OCI-LY1 (cell line): ENCODE results near the gene GRIK2.

Experiments used
- H2AFZ ChIP-seq: fragments of 200-600 bp; sonication (generic), shearing (Covaris generic); 2 replicates; pipeline ENCODE4 v1.6.0; 2014; ENCODE audit warnings: antibody characterized with exemption, mild to moderate bottlenecking, low read length
- H3F3A ChIP-seq: fragments of 200-600 bp; sonication (generic), shearing (Covaris generic); 2 replicates; pipeline ENCODE4 v1.6.0; 2014; ENCODE audit warnings: mild to moderate bottlenecking, antibody characterized with exemption, low read length, moderate library complexity; ENCODE audit not compliant: insufficient read depth
- H3K27ac ChIP-seq: fragments of 200-600 bp; sonication (generic); 2 replicates; pipeline ENCODE4 v1.5.1; 2014; ENCODE audit warnings: low read length, mixed run types, mild to moderate bottlenecking, low read depth; ENCODE audit not compliant: poor library complexity, severe bottlenecking
- H3K27me3 ChIP-seq: fragments of 200-600 bp; sonication (generic); 2 replicates; pipeline ENCODE4 v1.6.0; 2014; ENCODE audit warnings: antibody characterized with exemption, mild to moderate bottlenecking, low read length, moderate library complexity; ENCODE audit not compliant: insufficient read depth
- H3K36me3 ChIP-seq: fragments of 200-600 bp; sonication (generic); 2 replicates; pipeline ENCODE4 v1.6.1; 2014; ENCODE audit warnings: mild to moderate bottlenecking, antibody characterized with exemption, low read length, moderate library complexity, mixed read lengths; ENCODE audit not compliant: insufficient read depth
- H3K4me1 ChIP-seq: fragments of 200-600 bp; sonication (generic); 2 replicates; pipeline ENCODE4 v1.5.1; 2014; ENCODE audit warnings: mild to moderate bottlenecking, low read length, moderate library complexity; ENCODE audit not compliant: insufficient read depth, severe bottlenecking
- H3K4me2 ChIP-seq: fragments of 200-600 bp; sonication (generic), shearing (Covaris generic); 2 replicates; pipeline ENCODE4 v1.6.1; 2014; ENCODE audit warnings: low read length
- H3K4me3 ChIP-seq: fragments of 200-600 bp; sonication (generic); 2 replicates; pipeline ENCODE4 v1.5.1; 2014; ENCODE audit warnings: low read length, low read depth, mild to moderate bottlenecking, mixed read lengths; ENCODE audit not compliant: poor library complexity, severe bottlenecking
- H3K79me2 ChIP-seq: fragments of 200-600 bp; shearing (Covaris generic); 2 replicates; pipeline ENCODE4 v1.6.1; 2016; ENCODE audit warnings: mixed run types, low read length, mixed read lengths; ENCODE audit not compliant: insufficient read depth
- H3K9ac ChIP-seq: fragments of 200-600 bp; sonication (generic), shearing (Covaris generic); 2 replicates; pipeline ENCODE4 v1.6.1; 2014; ENCODE audit warnings: mild to moderate bottlenecking, low read length, mixed read lengths
- H3K9me2 ChIP-seq: fragments of 200-600 bp; sonication (generic), shearing (Covaris generic); 2 replicates; pipeline ENCODE4 v1.6.1; 2014; ENCODE audit warnings: low read depth, mild to moderate bottlenecking, low read length, mixed read lengths
- H3K9me3 ChIP-seq: fragments of 200-600 bp; shearing (Covaris generic); 2 replicates; pipeline ENCODE4 v1.6.1; 2014; ENCODE audit warnings: low read length, mixed read lengths
- H4K20me1 ChIP-seq: fragments of 200-600 bp; sonication (generic), shearing (Covaris generic); 2 replicates; pipeline ENCODE4 v1.6.0; 2016; ENCODE audit warnings: mild to moderate bottlenecking, low read length; ENCODE audit not compliant: insufficient read depth
- EZH2 ChIP-seq: fragments of 200-600 bp; sonication (generic), shearing (Covaris generic); IDR thresholded peaks from 2 replicates; pipeline ENCODE4 v1.8.0; 2017; ENCODE audit warnings: borderline replicate concordance, mixed run types, mild to moderate bottlenecking, antibody characterized with exemption, low read length, moderate library complexity, mixed read lengths
- TF ChIP-seq, protein P1 (sequence below): fragments of 200-600 bp; sonication (generic), shearing (Covaris generic); IDR thresholded peaks from 2 replicates; pipeline ENCODE4 v1.5.1; 2017; ENCODE audit warnings: mild to moderate bottlenecking, antibody characterized with exemption, low read length, moderate library complexity, mixed read lengths

GRIK2 gene

DNA sequence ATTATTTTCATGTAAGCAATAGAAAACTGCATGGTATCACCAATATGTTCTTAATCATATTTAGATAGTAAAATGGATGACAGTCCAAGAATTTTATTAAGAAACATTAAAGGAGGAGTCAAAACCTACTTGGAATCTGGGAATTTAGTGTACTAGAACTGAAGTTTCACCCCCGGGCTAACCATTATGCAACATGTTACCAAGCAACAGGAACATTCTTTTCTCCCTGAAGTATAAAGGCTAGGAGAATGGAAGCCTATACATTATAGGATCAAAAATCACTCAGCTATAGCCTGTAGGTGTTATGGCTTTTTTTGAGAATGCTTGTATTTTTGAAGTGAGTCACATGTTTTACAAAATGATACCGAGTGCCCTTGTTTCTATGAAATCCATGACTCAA, 538.3 kb downstream of the GRIK2 start:
- H3K9ac ChIP-seq: no peak overlapping the region
- H3K4me2 ChIP-seq: no peak overlapping the region
- H3K27ac ChIP-seq: no peak overlapping the region
- H3K4me3 ChIP-seq: no peak overlapping the region
- H3K9me2 ChIP-seq: no peaks in the 10 kb centered on the region; the same call in 1 of the 2 replicates
- H3K36me3 ChIP-seq: no peaks in the 10 kb centered on the region
- no peaks in the 10 kb centered on the region for H3K27me3 ChIP-seq
- H3K79me2 ChIP-seq: no peaks in the 10 kb centered on the region
- H3K4me1 ChIP-seq: no peaks in the 10 kb centered on the region
- no peaks in the 10 kb centered on the region for H4K20me1 ChIP-seq
- no peak for TF ChIP-seq EZH2
- TF ChIP-seq, protein P1, sequence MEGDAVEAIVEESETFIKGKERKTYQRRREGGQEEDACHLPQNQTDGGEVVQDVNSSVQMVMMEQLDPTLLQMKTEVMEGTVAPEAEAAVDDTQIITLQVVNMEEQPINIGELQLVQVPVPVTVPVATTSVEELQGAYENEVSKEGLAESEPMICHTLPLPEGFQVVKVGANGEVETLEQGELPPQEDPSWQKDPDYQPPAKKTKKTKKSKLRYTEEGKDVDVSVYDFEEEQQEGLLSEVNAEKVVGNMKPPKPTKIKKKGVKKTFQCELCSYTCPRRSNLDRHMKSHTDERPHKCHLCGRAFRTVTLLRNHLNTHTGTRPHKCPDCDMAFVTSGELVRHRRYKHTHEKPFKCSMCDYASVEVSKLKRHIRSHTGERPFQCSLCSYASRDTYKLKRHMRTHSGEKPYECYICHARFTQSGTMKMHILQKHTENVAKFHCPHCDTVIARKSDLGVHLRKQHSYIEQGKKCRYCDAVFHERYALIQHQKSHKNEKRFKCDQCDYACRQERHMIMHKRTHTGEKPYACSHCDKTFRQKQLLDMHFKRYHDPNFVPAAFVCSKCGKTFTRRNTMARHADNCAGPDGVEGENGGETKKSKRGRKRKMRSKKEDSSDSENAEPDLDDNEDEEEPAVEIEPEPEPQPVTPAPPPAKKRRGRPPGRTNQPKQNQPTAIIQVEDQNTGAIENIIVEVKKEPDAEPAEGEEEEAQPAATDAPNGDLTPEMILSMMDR: no peak
- no peaks in the 10 kb centered on the region for H3K9me3 ChIP-seq
- no peaks in the 10 kb centered on the region for H3F3A ChIP-seq
- no peak overlapping the region for H2AFZ ChIP-seq

DNA sequence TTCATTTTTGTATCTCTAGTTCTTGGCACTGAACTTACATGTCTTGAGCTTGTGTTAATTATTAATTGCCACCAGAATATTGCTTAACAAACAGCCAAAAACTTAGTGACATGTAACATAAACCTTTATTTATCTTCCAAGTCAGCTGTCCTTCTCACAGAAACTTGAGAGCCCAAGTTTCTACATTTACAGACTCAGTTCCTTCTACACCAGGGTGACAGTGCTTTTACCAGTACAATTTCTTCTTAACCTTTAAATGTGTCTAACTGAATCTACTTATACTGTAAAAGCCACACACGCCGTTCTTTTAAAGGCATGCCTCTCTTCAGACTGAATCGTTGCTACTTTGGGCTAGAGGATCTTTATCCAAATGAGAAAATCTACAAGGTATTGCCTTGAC, 539.2 kb downstream of the GRIK2 start:
- H3K4me2 ChIP-seq: no peak overlapping the region
- no peak overlapping the region for H3K4me3 ChIP-seq
- H3K27me3 ChIP-seq: no peaks in the 10 kb centered on the region
- H3K9ac ChIP-seq: no peak overlapping the region
- H3K36me3 ChIP-seq: no peaks in the 10 kb centered on the region
- H3K9me2 ChIP-seq: no peaks in the 10 kb centered on the region
- no peaks in the 10 kb centered on the region for H3F3A ChIP-seq
- H3K9me3 ChIP-seq: no peaks in the 10 kb centered on the region
- no peaks in the 10 kb centered on the region for H3K4me1 ChIP-seq
- no peak overlapping the region for H3K27ac ChIP-seq
- no peak for TF ChIP-seq EZH2
- TF ChIP-seq, protein P1: no peak
- H4K20me1 ChIP-seq: no peaks in the 10 kb centered on the region
- no peaks in the 10 kb centered on the region for H3K79me2 ChIP-seq
- H2AFZ ChIP-seq: no peak overlapping the region

DNA sequence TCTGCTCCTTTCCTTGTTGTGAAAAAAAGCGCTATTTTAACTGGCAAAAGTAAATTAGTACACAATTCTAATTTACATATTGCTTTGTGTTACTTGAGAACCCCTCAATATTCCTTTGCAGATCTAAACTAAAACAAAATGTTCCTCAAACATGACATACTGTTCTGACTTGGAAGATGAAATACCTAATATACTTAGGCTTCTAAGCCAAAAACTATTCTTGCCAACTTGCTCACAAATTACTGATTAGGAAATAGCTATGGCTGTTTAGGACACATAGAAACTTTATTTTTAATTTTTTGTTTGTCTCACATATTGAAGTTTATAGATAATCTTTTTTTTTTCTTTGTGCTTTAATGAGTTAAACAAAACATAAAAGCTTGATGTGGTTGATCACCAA, 542.2 kb downstream of the GRIK2 start:
- Histone ChIP-seq H3K9me3 (no peaks in the 10 kb centered on the region), H2AFZ (no peak overlapping the region), H3K4me1 (no peaks in the 10 kb centered on the region), H3K4me3 (no peak overlapping the region), H4K20me1 (no peaks in the 10 kb centered on the region), H3K4me2 (no peak overlapping the region), H3K27ac (no peak overlapping the region), H3F3A (no peaks in the 10 kb centered on the region), H3K36me3 (no peaks in the 10 kb centered on the region), H3K9me2 (no peaks in the 10 kb centered on the region), H3K9ac (no peak overlapping the region), H3K27me3 (no peaks in the 10 kb centered on the region), H3K79me2 (no peaks in the 10 kb centered on the region)
- TF ChIP-seq, protein P1: no peak
- TF ChIP-seq EZH2: no peak
